SK-N-SH (cell line): ENCODE results near the gene PWP1. TPM values are rescaled to one million over a fixed set of nuclear protein-coding genes. Genes with fewer than 3 reads are reported as not detected.

ENCODE experiments used
- CTCF ChIA-PET: fragments of 300-600, 350-600 bp; formaldehyde crosslinking; extraction: SDS; loops from one replicate; lab custom pipeline; 2021; lab: Yijun Ruan, JAX
- POLR2A ChIA-PET: fragments of 350-600 bp; sonication (Branson Sonifier 250); formaldehyde crosslinking; extraction: SDS; loops from one replicate; lab custom pipeline; 2020; ENCODE audit warnings: antibody characterized with exemption, inconsistent platforms; lab: Yijun Ruan, JAX
- DNase-seq: peaks from one replicate; pipeline ENCODE4 v3.0.0; 2012
- H2AFZ ChIP-seq: fragments of 200-600 bp; sonication (generic); 2 replicates; pipeline ENCODE4 v1.8.1; 2016; ENCODE audit warnings: antibody characterized with exemption, mild to moderate bottlenecking, low read depth
- H3F3A ChIP-seq: fragments of 200-600 bp; sonication (generic); replicated peaks from 2 replicates; pipeline ENCODE3; 2016; ENCODE audit warnings: antibody characterized with exemption, mild to moderate bottlenecking; ENCODE audit not compliant: insufficient read depth
- H3K27ac ChIP-seq, 2 experiments: fragments of 200-500 bp in 1 of 2; fragments of 200-600 bp in 1 of 2; sonication (Bioruptor generic) in 1 of 2; sonication (generic), shearing (Covaris generic) in 1 of 2; 2 replicates each; pipeline versions ENCODE4 v1.5.1 to v1.6.1; 2014 to 2016; ENCODE audit warnings: low read depth in 2 of 2, inconsistent platforms in 1 of 2, low read length in 1 of 2, mild to moderate bottlenecking in 1 of 2, mixed read lengths in 1 of 2
- H3K27me3 ChIP-seq: fragments of 200-600 bp; sonication (generic), shearing (Covaris generic); 2 replicates; pipeline ENCODE4 v1.6.1; 2016; ENCODE audit warnings: mixed run types; ENCODE audit not compliant: insufficient read depth
- H3K36me3 ChIP-seq, 2 experiments: fragments of 200-500 bp in 1 of 2; fragments of 200-600 bp in 1 of 2; sonication (Bioruptor generic) in 1 of 2; sonication (generic) in 1 of 2; replicated peaks in 1 of 2; 2 replicates each; pipeline versions ENCODE3 to v1.5.1; 2014 to 2016; ENCODE audit warnings: low read length in 1 of 2, mild to moderate bottlenecking in 1 of 2; ENCODE audit not compliant: insufficient read depth in 2 of 2, control insufficient read depth in 1 of 2
- H3K4me1 ChIP-seq, 2 experiments: fragments of 200-500 bp in 1 of 2; fragments of 200-600 bp in 1 of 2; sonication (Bioruptor generic) in 1 of 2; sonication (generic), shearing (Covaris generic) in 1 of 2; 2 replicates each; pipeline versions ENCODE4 v1.5.1 to v1.6.1; 2014 to 2016; ENCODE audit warnings: low read depth in 1 of 2, low read length in 1 of 2, mixed run types in 1 of 2; ENCODE audit not compliant: insufficient read depth in 2 of 2, control insufficient read depth in 1 of 2
- H3K4me2 ChIP-seq: fragments of 200-600 bp; sonication (generic), shearing (Covaris generic); 2 replicates; pipeline ENCODE4 v1.6.1; 2017; ENCODE audit warnings: mixed run types
- H3K4me3 ChIP-seq, 2 experiments: fragments of 200-500 bp in 1 of 2; fragments of 200-600 bp in 1 of 2; sonication (Bioruptor generic) in 1 of 2; sonication (generic), shearing (Covaris generic) in 1 of 2; 2 replicates each; pipeline versions ENCODE4 v1.5.1 to v1.8.1; 2014 to 2016; ENCODE audit warnings: low read depth in 2 of 2, inconsistent platforms in 1 of 2, low read length in 1 of 2, mild to moderate bottlenecking in 1 of 2, mixed read lengths in 1 of 2, moderate library complexity in 1 of 2
- H3K79me2 ChIP-seq: fragments of 200-600 bp; sonication (generic); 2 replicates; pipeline ENCODE4 v1.8.1; 2017; ENCODE audit warnings: mild to moderate bottlenecking; ENCODE audit not compliant: insufficient read depth
- H3K9ac ChIP-seq: fragments of 200-600 bp; sonication (generic); 2 replicates; pipeline ENCODE4 v1.6.1; 2017; ENCODE audit warnings: mixed run types
- H3K9me2 ChIP-seq: fragments of 200-600 bp; sonication (generic); 2 replicates; pipeline ENCODE4 v1.6.1; 2017; ENCODE audit warnings: mixed run types
- H3K9me3 ChIP-seq: fragments of 200-600 bp; sonication (generic); 2 replicates; pipeline ENCODE4 v1.6.1; 2017; ENCODE audit warnings: mixed run types, mild to moderate bottlenecking, moderate library complexity
- H4K20me1 ChIP-seq: fragments of 200-600 bp; sonication (generic); 2 replicates; pipeline ENCODE4 v1.6.1; 2017; ENCODE audit warnings: mild to moderate bottlenecking, mixed run types; ENCODE audit not compliant: insufficient read depth
- CHD2 ChIP-seq: fragments of 150-350 bp; IDR thresholded peaks from 2 replicates; pipeline ENCODE4 v1.6.1; 2018; ENCODE audit warnings: low read length; ENCODE audit not compliant: partially characterized antibody
- EP300 ChIP-seq, 2 experiments: IDR thresholded peaks; 2 replicates each; pipeline versions ENCODE4 v1.4.0 to v1.6.1; 2012; ENCODE audit warnings: borderline replicate concordance in 1 of 2, low read depth in 1 of 2, low read length in 1 of 2
- EZH2phosphoT487 ChIP-seq: fragments of 200-600 bp; sonication (generic); IDR thresholded peaks from 2 replicates; pipeline ENCODE4 v1.6.1; 2017; ENCODE audit warnings: low read depth, mixed run types, mild to moderate bottlenecking, antibody characterized with exemption, moderate library complexity, borderline replicate concordance
- FOXJ3 ChIP-seq: sonication (generic); formaldehyde crosslinking; IDR thresholded peaks from 2 replicates; pipeline ENCODE4 v1.5.1; 2020; ENCODE audit warnings: mild to moderate bottlenecking, missing genetic modification reagents
- GABPA ChIP-seq: IDR thresholded peaks from 2 replicates; pipeline ENCODE4 v1.4.0; 2012; ENCODE audit warnings: low read depth, mild to moderate bottlenecking
- GATA2 ChIP-seq: sonication (generic); formaldehyde crosslinking; IDR thresholded peaks from 2 replicates; pipeline ENCODE4 v1.5.0; 2020; ENCODE audit warnings: mild to moderate bottlenecking, missing genetic modification reagents
- MXI1 ChIP-seq: IDR thresholded peaks from 2 replicates; pipeline ENCODE4 v1.6.1; 2012; ENCODE audit warnings: mild to moderate bottlenecking, low read depth, low read length, improper control_type of control experiment
- POLR2AphosphoS5 ChIP-seq: IDR thresholded peaks from 2 replicates; pipeline ENCODE4 v1.6.1; 2012; ENCODE audit warnings: low read depth, low read length
- RAD21 ChIP-seq: IDR thresholded peaks from 2 replicates; pipeline ENCODE4 v1.6.1; 2012; ENCODE audit warnings: mild to moderate bottlenecking, low read length
- SMC3 ChIP-seq: IDR thresholded peaks from 2 replicates; pipeline ENCODE4 v1.6.1; 2012; ENCODE audit warnings: low read depth, low read length, improper control_type of control experiment
- TCF12 ChIP-seq: IDR thresholded peaks from 2 replicates; pipeline ENCODE4 v1.4.0; 2012
- YY1 ChIP-seq: IDR thresholded peaks from 2 replicates; pipeline ENCODE4 v1.4.0; 2012; ENCODE audit warnings: low read depth, mild to moderate bottlenecking
- WGBS: methylation state at CpG from one replicate; pipeline ENCODE4 v1.1.6; 2017; ENCODE audit warnings: low lambda C conversion rate; 5-methylcytosine and 5-hydroxymethylcytosine counted together
- polyA plus RNA-seq, 3 experiments: library from polyadenylated mRNA; depleted of rRNA; stranded (reverse); fragments of >200 nt; gene quantifications; 2 replicates each; pipeline ENCODE4 v1.2.3, GENCODE V29; 2012
- TF ChIP-seq, protein P1 (sequence below): fragments of 200-600 bp; sonication (generic); IDR thresholded peaks from 2 replicates; pipeline ENCODE4 v1.6.1; 2017; ENCODE audit warnings: antibody characterized with exemption, mild to moderate bottlenecking, moderate library complexity
- TF ChIP-seq, protein P2 (sequence below): IDR thresholded peaks from 2 replicates; pipeline ENCODE4 v1.4.0; 2012; ENCODE audit warnings: low read depth, borderline replicate concordance
- TF ChIP-seq, protein P3 (sequence below): IDR thresholded peaks from 2 replicates; pipeline ENCODE4 v1.4.0; 2012; ENCODE audit warnings: low read depth, borderline replicate concordance
- TF ChIP-seq, protein P4 (sequence below): IDR thresholded peaks from 2 replicates; pipeline ENCODE4 v1.6.1; 2012; ENCODE audit warnings: mild to moderate bottlenecking, low read depth, low read length, moderate library complexity

Gene PWP1
- polyA plus RNA-seq, 1 of the 3 experiments (the other 2 are of a cell fraction), result 129 TPM

DNA sequence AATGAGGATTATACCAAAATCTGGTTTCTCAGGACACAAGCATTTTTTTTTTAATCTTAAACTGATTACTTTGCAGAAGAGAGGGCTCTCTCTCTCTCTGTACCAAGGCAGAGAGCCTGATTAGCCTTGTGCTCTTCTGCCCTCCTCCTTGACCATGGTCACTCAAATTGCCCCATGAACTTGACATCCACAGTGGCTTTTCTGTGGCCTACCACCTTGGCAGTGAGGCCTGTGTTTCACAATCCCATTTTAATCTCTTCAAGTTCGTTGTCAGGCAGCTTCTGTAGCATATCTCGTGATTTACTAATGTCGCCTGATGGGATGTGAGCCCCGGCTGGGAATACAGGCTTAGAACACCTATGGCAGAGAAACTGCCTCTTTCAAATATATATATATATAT, 30.7 kb upstream of the PWP1 start:
- no peak overlapping the region for H3K9ac ChIP-seq
- CTCF ChIA-PET, result interaction anchor here (1.3 to 2.2 kb wide), 3 partner anchors 21 to 524 kb away, joined by 3 to 11 read pairs (median 9); no protein-coding TSS in a partner anchor
- H3K9me3 ChIP-seq, result no peaks in the 10 kb centered on the region
- no peak overlapping the region for H3K4me3 ChIP-seq
- WGBS, result 28% methylated on average over 4 of the region's 4 CpGs
- peak overlapping the region in 1 of 2 experiments; percentile 98; a peak in 2 of 4 replicates for H3K27ac ChIP-seq
- peaks cover 0 to 34% of the 10 kb centered on the region in 2 experiments; a peak in 2 of 4 replicates for H3K4me1 ChIP-seq
- no peak overlapping the region for H3K4me2 ChIP-seq
- TF ChIP-seq EP300 (IDR thresholded peaks at IDR 0.05; ENCODE audit: borderline replicate concordance in 1 of 2, low read depth in 1 of 2, low read length in 1 of 2) (no peak), GABPA (no peak), TCF12 (no peak), SMC3 (no peak), CHD2 (no peak)
- TF ChIP-seq, protein P1, sequence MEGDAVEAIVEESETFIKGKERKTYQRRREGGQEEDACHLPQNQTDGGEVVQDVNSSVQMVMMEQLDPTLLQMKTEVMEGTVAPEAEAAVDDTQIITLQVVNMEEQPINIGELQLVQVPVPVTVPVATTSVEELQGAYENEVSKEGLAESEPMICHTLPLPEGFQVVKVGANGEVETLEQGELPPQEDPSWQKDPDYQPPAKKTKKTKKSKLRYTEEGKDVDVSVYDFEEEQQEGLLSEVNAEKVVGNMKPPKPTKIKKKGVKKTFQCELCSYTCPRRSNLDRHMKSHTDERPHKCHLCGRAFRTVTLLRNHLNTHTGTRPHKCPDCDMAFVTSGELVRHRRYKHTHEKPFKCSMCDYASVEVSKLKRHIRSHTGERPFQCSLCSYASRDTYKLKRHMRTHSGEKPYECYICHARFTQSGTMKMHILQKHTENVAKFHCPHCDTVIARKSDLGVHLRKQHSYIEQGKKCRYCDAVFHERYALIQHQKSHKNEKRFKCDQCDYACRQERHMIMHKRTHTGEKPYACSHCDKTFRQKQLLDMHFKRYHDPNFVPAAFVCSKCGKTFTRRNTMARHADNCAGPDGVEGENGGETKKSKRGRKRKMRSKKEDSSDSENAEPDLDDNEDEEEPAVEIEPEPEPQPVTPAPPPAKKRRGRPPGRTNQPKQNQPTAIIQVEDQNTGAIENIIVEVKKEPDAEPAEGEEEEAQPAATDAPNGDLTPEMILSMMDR, result no peak
- H3K27me3 ChIP-seq, result no peaks in the 10 kb centered on the region
- H3K79me2 ChIP-seq, result no peaks in the 10 kb centered on the region
- no peaks in the 10 kb centered on the region for H3K9me2 ChIP-seq
- H2AFZ ChIP-seq, result no peak overlapping the region
- H4K20me1 ChIP-seq, result no peaks in the 10 kb centered on the region
- no peak for DNase-seq
- no peaks in the 10 kb centered on the region for H3F3A ChIP-seq
- H3K36me3 ChIP-seq, result no peaks in the 10 kb centered on the region
- POLR2A ChIA-PET, result interaction anchor here (0.7 to 0.8 kb wide), 2 partner anchors 30 to 102 kb away, joined by 3 to 4 read pairs; no protein-coding TSS in a partner anchor

DNA sequence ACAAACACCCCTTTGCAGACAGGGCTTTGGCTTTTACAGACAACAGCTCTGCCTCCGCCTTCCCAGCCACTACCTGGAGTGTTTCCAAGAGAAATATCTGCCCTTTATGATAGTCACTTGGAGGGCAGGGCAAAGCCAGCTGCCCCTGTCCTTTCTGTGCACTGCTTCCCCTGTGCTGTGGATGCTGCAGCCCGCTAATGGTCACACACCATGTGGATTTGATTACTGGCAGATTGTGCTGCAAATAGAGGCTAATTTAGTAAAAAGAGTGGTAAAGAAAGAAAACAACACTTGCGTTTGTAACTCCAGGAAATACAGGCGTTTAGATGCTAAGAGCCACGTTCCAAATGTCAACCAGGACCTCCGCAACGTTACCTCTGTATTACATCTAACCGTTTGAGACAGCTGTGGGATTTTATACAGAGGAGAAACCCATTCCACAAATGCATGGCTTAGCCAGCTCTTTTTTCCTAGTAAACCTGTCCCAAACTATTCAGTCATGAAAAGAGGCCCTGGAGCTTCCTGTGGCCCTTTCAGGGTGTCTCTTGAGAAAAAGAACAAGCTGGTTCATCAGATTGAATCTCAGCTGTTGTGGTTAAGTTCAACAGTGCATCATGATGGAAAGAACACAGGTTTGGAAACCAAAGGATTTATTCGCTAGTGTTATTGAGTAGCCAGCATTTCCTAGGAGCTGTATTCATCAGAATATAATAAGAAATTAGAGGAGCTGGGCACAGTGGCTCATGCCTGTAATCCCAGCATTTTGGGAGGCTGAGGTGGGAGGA, 30.1 kb upstream of the PWP1 start:
- no peaks in the 10 kb centered on the region for H3K9me3 ChIP-seq
- H3F3A ChIP-seq, result no peaks in the 10 kb centered on the region
- no peaks in the 10 kb centered on the region for H3K9me2 ChIP-seq
- ChIA-PET CTCF (interaction anchor here (1.2 to 2.2 kb wide), 4 partner anchors 19 to 524 kb away, joined by 3 to 11 read pairs (median 6); no protein-coding TSS in a partner anchor), POLR2A (interaction anchor here (0.7 to 1.1 kb wide), 5 partner anchors 10 to 243 kb away, joined by 3 to 5 read pairs (median 3); no protein-coding TSS in a partner anchor)
- peak; percentile 84 for DNase-seq
- H3K27me3 ChIP-seq, result no peaks in the 10 kb centered on the region
- H3K4me1 ChIP-seq, result peaks cover 0 to 33% of the 10 kb centered on the region in 2 experiments; a peak in 2 of 4 replicates
- WGBS, result 40% methylated on average over 9 of the region's 9 CpGs
- H2AFZ ChIP-seq, result no peak overlapping the region
- peak overlapping the region in 1 of 2 experiments; percentile 98; a peak in 2 of 4 replicates for H3K27ac ChIP-seq
- no peaks in the 10 kb centered on the region for H3K79me2 ChIP-seq
- H4K20me1 ChIP-seq, result no peaks in the 10 kb centered on the region
- H3K4me2 ChIP-seq, result no peak overlapping the region
- H3K36me3 ChIP-seq, result no peaks in the 10 kb centered on the region
- H3K4me3 ChIP-seq, result no peak overlapping the region
- no peak overlapping the region for H3K9ac ChIP-seq
- peak; percentile 96 for TF ChIP-seq FOXJ3 (CRISPR knock-in tag)
- peak; percentile 61 for TF ChIP-seq GATA2
- no peak for TF ChIP-seq YY1
- peak in 1 of 2 experiments; percentile 67; a peak in 1 of 4 replicates for TF ChIP-seq EP300 (IDR thresholded peaks at IDR 0.05; ENCODE audit: borderline replicate concordance in 1 of 2, low read depth in 1 of 2, low read length in 1 of 2)
- TF ChIP-seq, protein P2, sequence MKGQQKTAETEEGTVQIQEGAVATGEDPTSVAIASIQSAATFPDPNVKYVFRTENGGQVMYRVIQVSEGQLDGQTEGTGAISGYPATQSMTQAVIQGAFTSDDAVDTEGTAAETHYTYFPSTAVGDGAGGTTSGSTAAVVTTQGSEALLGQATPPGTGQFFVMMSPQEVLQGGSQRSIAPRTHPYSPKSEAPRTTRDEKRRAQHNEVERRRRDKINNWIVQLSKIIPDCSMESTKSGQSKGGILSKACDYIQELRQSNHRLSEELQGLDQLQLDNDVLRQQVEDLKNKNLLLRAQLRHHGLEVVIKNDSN, result no peak
- TF ChIP-seq POLR2AphosphoS5, result no peak
- TF ChIP-seq, protein P3, sequence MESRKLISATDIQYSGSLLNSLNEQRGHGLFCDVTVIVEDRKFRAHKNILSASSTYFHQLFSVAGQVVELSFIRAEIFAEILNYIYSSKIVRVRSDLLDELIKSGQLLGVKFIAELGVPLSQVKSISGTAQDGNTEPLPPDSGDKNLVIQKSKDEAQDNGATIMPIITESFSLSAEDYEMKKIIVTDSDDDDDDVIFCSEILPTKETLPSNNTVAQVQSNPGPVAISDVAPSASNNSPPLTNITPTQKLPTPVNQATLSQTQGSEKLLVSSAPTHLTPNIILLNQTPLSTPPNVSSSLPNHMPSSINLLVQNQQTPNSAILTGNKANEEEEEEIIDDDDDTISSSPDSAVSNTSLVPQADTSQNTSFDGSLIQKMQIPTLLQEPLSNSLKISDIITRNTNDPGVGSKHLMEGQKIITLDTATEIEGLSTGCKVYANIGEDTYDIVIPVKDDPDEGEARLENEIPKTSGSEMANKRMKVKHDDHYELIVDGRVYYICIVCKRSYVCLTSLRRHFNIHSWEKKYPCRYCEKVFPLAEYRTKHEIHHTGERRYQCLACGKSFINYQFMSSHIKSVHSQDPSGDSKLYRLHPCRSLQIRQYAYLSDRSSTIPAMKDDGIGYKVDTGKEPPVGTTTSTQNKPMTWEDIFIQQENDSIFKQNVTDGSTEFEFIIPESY, result no peak
- TF ChIP-seq CHD2, result peak; percentile 83
- peak; percentile 66; the same call in 1 of the 2 replicates for TF ChIP-seq MXI1
- peak; percentile 47; the same call in 1 of the 2 replicates for TF ChIP-seq TCF12
- TF ChIP-seq, protein P4, sequence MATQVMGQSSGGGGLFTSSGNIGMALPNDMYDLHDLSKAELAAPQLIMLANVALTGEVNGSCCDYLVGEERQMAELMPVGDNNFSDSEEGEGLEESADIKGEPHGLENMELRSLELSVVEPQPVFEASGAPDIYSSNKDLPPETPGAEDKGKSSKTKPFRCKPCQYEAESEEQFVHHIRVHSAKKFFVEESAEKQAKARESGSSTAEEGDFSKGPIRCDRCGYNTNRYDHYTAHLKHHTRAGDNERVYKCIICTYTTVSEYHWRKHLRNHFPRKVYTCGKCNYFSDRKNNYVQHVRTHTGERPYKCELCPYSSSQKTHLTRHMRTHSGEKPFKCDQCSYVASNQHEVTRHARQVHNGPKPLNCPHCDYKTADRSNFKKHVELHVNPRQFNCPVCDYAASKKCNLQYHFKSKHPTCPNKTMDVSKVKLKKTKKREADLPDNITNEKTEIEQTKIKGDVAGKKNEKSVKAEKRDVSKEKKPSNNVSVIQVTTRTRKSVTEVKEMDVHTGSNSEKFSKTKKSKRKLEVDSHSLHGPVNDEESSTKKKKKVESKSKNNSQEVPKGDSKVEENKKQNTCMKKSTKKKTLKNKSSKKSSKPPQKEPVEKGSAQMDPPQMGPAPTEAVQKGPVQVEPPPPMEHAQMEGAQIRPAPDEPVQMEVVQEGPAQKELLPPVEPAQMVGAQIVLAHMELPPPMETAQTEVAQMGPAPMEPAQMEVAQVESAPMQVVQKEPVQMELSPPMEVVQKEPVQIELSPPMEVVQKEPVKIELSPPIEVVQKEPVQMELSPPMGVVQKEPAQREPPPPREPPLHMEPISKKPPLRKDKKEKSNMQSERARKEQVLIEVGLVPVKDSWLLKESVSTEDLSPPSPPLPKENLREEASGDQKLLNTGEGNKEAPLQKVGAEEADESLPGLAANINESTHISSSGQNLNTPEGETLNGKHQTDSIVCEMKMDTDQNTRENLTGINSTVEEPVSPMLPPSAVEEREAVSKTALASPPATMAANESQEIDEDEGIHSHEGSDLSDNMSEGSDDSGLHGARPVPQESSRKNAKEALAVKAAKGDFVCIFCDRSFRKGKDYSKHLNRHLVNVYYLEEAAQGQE, result no peak
- no peak for TF ChIP-seq EZH2phosphoT487
- peak; percentile 5; the same call in 1 of the 2 replicates for TF ChIP-seq RAD21
